Stimulated activated CD4-positive, alpha-beta T cell treated with anti-CD3 and anti-CD28 coated beads, Interleukin-1b, Interleukin-23, amount 100 ng/mL, for 24 hours (primary cell): Measurements from ENCODE around the gene PCNP.
"Not testable (repeated sequence)": the region's sequence is repeated elsewhere in the genome, so short reads cannot be mapped to it uniquely, and the experiment has no call there.

ENCODE experiments used
- DNase-seq, 4 experiments: peaks; one replicate each; pipeline ENCODE4 v3.0.0-alpha.2; 2020; ENCODE audit warnings: low read depth in 4 of 4, low spot score in 1 of 4

Gene PCNP

DNA sequence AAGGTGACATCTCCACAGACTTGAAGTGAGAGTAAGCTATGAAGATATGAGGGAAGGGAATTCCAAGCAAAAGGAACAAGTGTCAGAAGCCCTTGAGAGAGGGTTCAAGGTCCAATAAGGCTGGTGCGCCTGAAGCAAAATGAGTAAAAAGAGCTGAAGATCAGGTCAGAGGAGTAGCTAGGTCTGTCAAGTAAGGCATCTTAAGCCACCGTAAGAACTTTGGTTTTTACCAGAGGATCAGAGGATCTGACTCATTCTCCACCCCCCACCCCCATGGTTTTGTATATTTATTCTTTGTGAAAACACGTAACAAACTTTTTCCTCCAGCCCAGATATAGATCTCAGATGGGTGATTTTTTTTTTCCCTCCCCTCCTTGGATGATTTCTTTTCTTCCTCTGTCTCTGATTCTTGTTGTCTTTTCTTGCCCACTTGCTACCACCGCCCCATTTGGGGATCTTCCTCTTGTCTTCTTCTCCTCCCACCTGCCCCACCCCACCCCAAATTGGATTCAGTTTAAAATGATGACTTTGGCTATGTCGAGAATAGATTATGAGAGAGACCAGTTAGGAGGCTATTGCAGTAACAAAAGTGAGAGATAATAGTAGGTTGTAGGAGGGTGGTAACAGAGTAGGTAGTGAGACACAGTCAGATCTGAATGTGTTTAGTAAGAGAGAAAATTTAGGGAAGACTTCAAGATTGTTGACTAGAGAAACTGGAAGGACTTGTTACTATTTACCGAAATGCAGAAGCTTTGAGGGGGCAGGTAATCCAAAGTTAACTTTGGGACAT lies 6.3 kb upstream of the PCNP start:
- DNase-seq: peak in 3 of 4 experiments; percentile 14 to 50 (median 19)

GRCh38 chr3:101571028-101571895 lies 2.7 kb upstream of the PCNP start:
- no peak for DNase-seq

DNA sequence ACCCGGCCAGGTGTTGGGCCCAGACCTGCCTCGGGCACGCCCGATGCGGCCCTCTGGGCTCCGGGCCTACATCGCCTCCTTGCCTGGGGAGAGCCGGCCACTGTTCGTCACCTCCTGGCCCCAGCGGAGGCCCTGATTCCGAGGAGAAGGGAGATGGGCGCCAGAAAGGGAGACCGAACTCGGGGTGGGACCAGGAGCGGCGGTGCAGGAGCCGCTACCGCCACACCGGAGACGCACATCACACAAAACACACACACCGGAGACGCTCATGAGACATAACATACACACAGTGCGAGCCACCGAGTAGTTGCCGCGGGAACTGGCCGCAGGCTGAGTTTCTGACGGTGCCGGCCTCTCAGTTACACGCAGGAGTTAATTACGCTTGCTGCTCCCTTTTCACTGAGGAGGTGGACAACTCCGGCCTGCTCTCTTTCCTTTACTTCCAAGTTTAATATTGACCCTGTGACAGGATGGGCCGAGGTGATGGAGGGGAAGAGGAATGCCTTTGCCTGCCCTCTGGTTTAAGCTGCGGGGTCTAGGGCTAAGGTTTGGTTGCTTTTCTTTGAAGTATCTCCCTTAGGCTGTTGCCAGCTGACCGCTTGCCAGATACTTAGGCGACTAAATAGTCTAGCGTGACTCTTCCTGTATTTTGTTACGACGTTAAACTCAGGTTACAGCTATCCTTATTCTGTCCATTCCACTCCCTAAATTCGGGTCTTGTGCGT lies 570 bp downstream of the PCNP start:
- peak in 3 of 4 experiments; percentile 28 to 34 (median 28) for DNase-seq

DNA sequence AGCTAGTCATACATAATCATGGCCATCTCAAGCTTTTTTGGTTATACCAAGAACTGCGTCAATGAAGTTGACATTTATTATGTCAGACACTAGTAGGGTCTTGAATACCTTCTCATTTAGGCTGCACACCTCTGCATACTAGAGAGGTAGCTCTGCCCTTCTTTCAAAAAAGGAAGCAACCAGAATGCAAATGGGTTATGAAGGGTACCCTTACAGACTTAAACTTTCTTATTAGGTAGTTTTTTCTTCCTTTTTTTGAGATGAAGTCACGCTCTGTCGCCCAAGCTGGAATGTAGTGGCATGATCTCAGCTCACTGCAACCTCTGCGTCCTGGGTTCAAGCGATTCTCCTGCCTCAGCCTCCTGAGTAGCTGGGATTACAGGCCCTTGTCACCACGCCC lies 3.3 kb downstream of the PCNP start:
- DNase-seq: no peak

DNA sequence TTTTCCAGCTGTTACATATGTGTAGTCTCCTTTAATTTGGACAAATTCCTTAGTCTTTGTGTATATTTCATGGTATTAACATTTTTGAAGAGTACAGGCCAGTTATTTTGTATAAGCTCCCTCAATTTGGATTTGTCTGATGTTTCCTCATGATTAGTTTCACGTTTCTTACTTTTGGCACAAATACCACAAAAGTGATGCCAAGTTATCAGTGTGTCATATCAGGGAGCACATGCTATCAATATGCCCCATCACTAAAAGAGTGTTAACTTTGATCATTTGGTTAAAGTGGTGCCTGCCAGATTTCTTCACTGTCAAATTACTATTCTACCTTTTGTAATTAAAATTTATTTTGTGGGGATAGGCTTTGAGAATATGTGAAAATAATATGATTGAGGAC lies 14.6 kb downstream of the PCNP start:
- no peak for DNase-seq

- DNase-seq: no peak
Measured at GRCh38 chr3:101591071-101591470, 17.1 kb downstream of the PCNP start.

DNA sequence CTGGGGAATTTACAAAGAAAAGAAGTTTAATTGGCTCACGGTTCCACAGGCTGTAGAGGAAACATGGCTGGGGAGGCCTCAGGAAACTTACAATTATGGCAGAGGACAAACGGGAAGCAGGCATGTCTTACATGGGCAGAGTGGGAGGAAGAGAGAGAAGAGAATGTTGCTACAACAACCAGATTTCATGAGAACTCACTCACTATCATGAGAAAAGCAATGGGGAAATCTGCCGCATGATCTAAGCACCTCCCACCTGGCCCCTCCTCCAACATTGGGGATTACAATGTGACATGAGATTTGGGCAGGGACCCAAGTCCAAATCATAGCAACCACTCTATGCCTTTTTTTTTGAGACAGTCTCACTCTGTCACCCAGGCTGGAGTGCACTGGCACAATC lies 28.8 kb downstream of the PCNP start:
- DNase-seq: no peak

- no peak for DNase-seq
Measured at GRCh38 chr3:101603184-101603583, 29.2 kb downstream of the PCNP start.

DNA sequence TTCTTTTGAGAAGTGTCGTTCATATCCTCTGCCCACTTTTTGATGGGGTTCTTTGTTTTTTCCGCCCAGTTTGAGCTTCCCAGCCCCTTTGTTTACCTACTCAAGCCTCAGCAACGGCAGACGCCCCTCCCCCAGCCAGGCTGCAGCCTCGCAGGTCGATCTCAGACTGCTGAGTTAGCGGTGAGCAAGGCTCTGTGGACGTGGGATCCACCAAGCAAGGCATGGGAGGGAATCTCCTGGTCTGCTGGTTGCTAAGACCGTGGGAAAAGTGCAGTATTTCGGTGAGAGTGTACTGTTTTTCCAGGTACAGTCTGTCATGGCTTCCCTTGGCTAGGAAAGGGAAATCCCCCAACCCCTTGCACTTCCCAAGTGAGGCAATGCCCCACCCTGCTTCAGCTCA lies 31.4 kb downstream of the PCNP start:
- not testable (repeated sequence) for DNase-seq

- no peak for DNase-seq
Measured at GRCh38 chr3:101611023-101611422, 37.0 kb downstream of the PCNP start.

- not testable (repeated sequence) for DNase-seq
Measured at GRCh38 chr3:101613014-101613413, 39.0 kb downstream of the PCNP start.

DNA sequence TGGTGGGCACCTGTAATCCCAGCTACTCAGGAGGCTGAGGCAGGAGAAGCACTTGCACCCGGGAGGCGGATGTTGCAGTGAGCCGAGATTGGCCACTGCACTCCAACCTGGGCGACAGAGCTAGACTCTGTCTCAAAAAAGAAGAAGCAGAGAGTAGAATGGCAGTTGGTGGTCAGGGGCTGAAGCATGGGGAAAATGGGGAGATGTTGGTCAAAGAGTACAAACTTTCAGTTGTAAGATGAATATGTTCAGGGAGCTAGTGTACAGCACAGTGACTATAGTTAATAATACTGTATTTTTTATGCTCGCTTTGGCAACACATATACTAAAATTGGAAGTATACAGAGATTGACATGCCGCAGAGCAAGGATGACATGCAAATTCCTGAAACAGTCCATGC lies 41.5 kb downstream of the PCNP start:
- no peak for DNase-seq

DNA sequence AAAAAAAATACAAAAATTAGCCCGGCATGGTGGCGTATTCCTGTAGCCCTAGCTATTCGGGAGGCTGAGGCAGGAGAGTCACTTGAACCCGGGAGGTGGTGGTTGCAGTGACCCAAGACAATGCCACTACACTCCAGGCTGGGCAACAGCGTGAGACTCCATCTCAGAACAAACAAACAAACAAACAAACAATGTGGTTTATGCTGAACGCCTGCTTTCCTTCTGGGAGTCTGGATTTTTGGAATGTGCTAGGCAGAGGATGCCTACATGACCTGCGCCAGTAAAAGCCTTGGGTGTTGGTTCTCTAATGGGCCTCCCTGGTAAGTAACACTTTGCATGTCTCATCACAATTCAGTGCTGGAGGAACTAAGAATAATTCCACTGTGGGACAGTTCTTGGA lies 43.5 kb downstream of the PCNP start:
- no peak for DNase-seq

- DNase-seq: no peak
Measured at GRCh38 chr3:101618726-101619125, 44.7 kb downstream of the PCNP start.

DNA sequence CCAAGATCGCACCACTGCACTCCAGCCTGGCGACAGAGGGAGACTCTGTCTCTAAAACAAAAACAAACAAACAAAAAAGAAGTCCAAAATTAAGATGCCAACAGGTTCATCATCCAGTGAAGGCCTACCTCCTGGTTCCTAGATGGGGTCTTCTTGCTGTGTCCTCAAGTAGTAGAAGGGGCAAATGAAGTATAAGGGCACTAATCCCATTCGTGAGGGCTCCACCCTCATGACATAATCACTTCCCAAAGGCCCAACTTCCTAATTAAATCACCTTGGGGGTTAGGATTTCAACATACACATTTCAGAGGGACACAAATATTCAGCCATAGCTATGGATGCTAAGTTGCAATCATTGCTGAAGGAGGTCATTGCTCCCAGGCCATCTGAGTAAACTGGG lies 45.8 kb downstream of the PCNP start:
- DNase-seq: no peak

DNA sequence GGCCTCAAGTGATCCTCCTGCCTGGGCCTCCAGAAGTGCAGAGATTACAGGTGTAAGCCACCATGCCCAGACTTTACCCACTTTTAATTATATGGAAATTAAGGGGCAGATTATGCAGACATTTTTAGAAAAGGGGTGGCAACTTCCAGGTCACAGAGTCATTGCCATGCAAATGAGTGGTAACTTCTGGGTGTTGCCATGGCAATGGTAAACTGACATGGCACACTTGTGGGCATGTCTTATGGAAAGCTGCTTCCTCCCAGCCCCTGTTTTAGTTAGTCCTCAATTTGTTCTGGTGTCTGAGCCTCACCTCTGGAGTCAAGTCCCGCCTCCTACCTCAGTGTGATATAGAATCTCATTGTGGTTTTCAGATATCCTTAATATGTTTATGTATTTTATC lies 49.7 kb downstream of the PCNP start:
- DNase-seq: no peak

DNA sequence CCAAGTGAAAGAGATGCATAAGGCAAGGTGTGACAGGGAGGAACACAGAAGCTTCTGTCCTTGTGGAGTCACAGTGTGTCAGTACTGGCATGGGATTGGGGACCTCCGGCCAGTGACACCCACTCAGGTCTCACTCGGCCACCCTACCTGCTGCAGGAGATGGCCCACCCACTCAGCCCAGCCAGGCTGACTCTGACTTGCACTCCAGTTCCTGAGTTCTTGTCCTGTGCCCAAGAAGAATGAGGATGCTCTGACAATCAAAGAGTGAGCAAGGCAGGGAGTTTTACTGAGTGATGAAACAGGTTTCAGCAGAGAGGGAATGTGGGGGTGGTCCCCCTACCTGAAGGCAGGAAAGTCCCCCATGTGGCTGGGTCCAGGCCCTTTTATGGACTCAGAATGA lies 50.9 kb downstream of the PCNP start:
- no peak for DNase-seq

- DNase-seq: no peak
Measured at GRCh38 chr3:101625879-101626278, 51.9 kb downstream of the PCNP start.

DNA sequence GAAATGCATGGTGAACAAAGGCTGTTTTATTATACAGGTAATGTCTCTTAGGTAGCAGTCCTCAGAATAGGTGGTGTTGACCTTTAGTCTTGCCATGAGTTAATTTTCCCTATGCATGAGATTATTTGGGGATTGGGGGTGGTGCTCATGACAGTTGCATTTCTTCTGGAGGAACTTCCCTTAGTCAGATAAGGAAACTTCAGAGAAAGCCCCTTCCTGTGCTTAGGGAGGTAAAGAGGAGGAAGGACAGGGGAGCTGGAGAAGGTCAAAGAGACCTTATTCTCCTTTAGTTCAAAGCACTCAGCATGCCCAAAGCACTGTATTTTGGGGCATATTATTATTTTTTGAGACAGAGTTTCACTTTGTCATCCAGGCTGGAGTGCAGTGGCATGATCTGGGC lies 55.2 kb downstream of the PCNP start:
- no peak for DNase-seq

DNA sequence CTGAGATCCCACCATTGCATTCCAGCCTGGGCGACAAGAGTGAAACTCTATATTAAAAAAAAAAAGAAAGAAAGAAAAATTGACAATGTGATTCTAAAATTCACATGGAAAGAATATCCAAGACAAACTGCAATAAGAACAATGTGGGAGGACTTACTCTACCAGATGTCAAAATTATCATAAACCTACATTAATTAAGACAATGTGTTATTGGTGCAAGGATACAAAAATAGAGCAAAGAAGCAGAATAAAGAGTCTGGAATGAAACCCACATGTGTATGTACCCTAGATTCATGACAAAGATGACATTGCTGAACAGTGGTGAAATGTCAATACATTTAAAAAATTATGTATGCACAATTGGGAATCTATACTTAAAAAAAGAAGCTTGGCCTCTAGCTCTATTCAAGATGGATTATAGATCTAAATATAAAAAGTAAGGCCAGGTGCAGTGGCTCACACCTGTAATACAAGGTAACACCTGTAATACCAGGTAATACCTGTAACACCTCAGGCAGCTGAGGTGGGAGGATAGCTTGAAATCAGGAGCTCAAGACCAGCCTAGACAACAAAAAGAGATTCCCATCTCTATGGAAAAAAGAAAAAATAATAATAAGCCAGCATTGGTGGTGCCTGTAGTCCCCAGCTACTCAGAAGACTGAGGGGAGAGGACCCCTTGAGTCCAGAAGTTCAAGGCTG lies 57.3 kb downstream of the PCNP start:
- no peak for DNase-seq

DNA sequence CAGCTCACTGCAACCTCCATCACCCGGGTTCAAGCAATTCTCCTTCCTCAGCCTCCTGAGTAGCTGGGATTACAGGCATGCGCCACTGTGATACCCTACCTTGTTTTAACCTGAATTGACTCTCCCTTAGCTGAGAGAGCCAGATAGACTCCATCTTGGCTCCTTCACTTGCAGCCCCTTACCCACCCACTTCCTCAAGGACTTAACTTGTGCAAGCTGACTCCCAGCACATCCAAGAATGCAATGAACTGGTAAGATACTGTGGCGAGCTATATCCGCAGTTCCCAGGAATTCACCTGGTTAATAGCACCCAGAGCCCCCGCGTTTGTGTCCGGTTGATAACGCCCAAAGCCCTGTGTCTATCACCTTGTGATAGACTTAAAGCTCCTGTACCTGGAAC lies 58.0 kb downstream of the PCNP start:
- DNase-seq: not testable (repeated sequence)
